ENCODE results near the gene ZNF511. TPM values are rescaled to one million over a fixed set of nuclear protein-coding genes. Genes with fewer than 3 reads are reported as not detected.
A peak's percentile ranks its signal among the peaks of the same experiment; 100 is the strongest.

The ZNF511 gene
- total RNA-seq, 1 experiment from 2014 or later, result 49.0 TPM

GRCh38 chr10:133351408-133352318, 42.9 kb downstream of the ZNF511 start:
- ATAC-seq, result peak; percentile 20; the same call in 1 of the 2 replicates
- BruUV-seq (replicated peaks), result no TSS peak
- POLR2A ChIA-PET, result interaction anchor here (0.6 kb wide), 1 partner anchor 22 kb away, joined by 3 read pairs; no protein-coding TSS in a partner anchor

More at GRCh38 chr10:133351408-133352318, 42.9 kb downstream of the ZNF511 start:
- H3K27me3 ChIP-seq (ENCODE audit: insufficient read depth, low read length), result no peaks in the 10 kb centered on the region
- no peaks in the 10 kb centered on the region for H3K9me3 ChIP-seq (ENCODE audit: control insufficient read depth in 1 of 2, insufficient read depth in 1 of 2, low read depth in 1 of 2, low read length in 2 of 2)
- H3K4me2 ChIP-seq (ENCODE audit: low read length), result no peak overlapping the region
- TF ChIP-seq JUND (IDR thresholded peaks at IDR 0.05) (no peak), ZFX (IDR thresholded peaks at IDR 0.05) (no peak), EZH2phosphoT487 (IDR thresholded peaks at IDR 0.05; ENCODE audit: borderline replicate concordance) (no peak), FOSL1 (IDR thresholded peaks at IDR 0.05; ENCODE audit: low read depth) (no peak), TCF7L2 (IDR thresholded peaks at IDR 0.05; ENCODE audit: borderline replicate concordance, extremely low read depth, insufficient read depth, insufficient read length) (no peak), SP1 (IDR thresholded peaks at IDR 0.05; ENCODE audit: low read depth) (no peak), RAD21 (IDR thresholded peaks at IDR 0.05; ENCODE audit: low read depth) (no peak), CBX3 (IDR thresholded peaks at IDR 0.05; ENCODE audit: low read depth) (no peak), ELF1 (IDR thresholded peaks at IDR 0.05; ENCODE audit: borderline replicate concordance, low read depth) (no peak), REST (IDR thresholded peaks at IDR 0.05; ENCODE audit: low read depth) (no peak), CEBPB (IDR thresholded peaks at IDR 0.05; ENCODE audit: low read depth) (no peak)
- ChIA-PET CTCF (no interaction called here), RAD21 (ENCODE audit: low non-redundant PET in 1 of 2, low total read pairs in 2 of 2, uncharacterized antibody in 2 of 2, unreplicated experiment in 2 of 2) (no interaction called here)
- H3K4me3 ChIP-seq (replicated peaks in 1 of 2; ENCODE audit: low read depth in 1 of 2, low read length in 2 of 2), result no peak overlapping the region
- H3K9ac ChIP-seq (ENCODE audit: low read length), result no peak overlapping the region
- peaks cover 4% of the 10 kb centered on the region; the same call in 1 of the 2 replicates for H3K79me2 ChIP-seq (ENCODE audit: insufficient read depth, low read length)
- intact Hi-C loops (cut with micrococcal nuclease), result no loop called here
- H2AFZ ChIP-seq (ENCODE audit: low read depth, low read length, poor library complexity, severe bottlenecking), result no peak overlapping the region
- H3K9me2 ChIP-seq (ENCODE audit: insufficient read depth), result no peaks in the 10 kb centered on the region
- no peaks in the 10 kb centered on the region for H4K20me1 ChIP-seq (ENCODE audit: insufficient read depth)
- H3K27ac ChIP-seq (ENCODE audit: low read depth, low read length), result no peak overlapping the region
- no peak for DNase-seq (ENCODE audit: low read depth, low spot score)
- no peaks in the 10 kb centered on the region for H3K36me3 ChIP-seq (ENCODE audit: control insufficient read depth in 1 of 2, insufficient read depth in 2 of 2, low read length in 2 of 2)
- peaks cover 3 to 4% of the 10 kb centered on the region in 2 experiments; a peak in 2 of 4 replicates for H3K4me1 ChIP-seq (ENCODE audit: control insufficient read depth in 1 of 2, insufficient read depth in 2 of 2, low read length in 2 of 2)

All from HCT116 (cell line).